Heart left ventricle (tissue), 16 donors: ENCODE results near the gene MACROD1. TPM values are rescaled to one million over a fixed set of nuclear protein-coding genes. Genes with fewer than 3 reads are reported as not detected.

ENCODE experiments used
- ATAC-seq, 4 donors: fragments of 200-7000 bp; cut with Tn5 transposase; one replicate each; pipeline ENCODE4 v1.9.1; 2020 to 2022; ENCODE audit warnings: moderate library complexity in 4 of 4, mild to moderate bottlenecking in 3 of 4, moderate number of reproducible peaks in 1 of 4
- DNase-seq, 5 donors: peaks; one replicate each; pipeline ENCODE4 v3.0.0-alpha.2; 2020
- H3K27ac ChIP-seq, 12 donors: fragments of 200-600 bp; sonication (generic) in 4 of 12; one replicate each; pipeline versions ENCODE4 v1.5.0 to v1.8.0; 2016 to 2022; ENCODE audit warnings: mild to moderate bottlenecking in 2 of 12
- H3K27me3 ChIP-seq, 9 donors: fragments of 200-600 bp; sonication (generic) in 2 of 9; one replicate each; pipeline versions ENCODE4 v1.5.1 to v1.8.0; 2016 to 2022; ENCODE audit warnings: mild to moderate bottlenecking in 3 of 9
- H3K36me3 ChIP-seq, 9 donors: fragments of 200-600 bp; sonication (generic) in 2 of 9; one replicate each; pipeline versions ENCODE4 v1.5.0 to v1.8.0; 2018 to 2022; ENCODE audit warnings: mild to moderate bottlenecking in 2 of 9
- H3K4me1 ChIP-seq, 12 donors: fragments of 200-600 bp; sonication (generic) in 4 of 12; one replicate each; pipeline versions ENCODE4 v1.5.0 to v1.8.0; 2016 to 2022; ENCODE audit warnings: mild to moderate bottlenecking in 3 of 12
- H3K4me3 ChIP-seq, 12 donors: fragments of 200-600 bp; sonication (generic) in 4 of 12; one replicate each; pipeline versions ENCODE4 v1.5.0 to v1.8.0; 2017 to 2022; ENCODE audit warnings: mild to moderate bottlenecking in 9 of 12, moderate library complexity in 4 of 12
- H3K9me3 ChIP-seq, 12 donors: fragments of 200-600 bp; sonication (generic) in 4 of 12; one replicate each; pipeline versions ENCODE4 v1.5.0 to v1.8.0; 2016 to 2022; ENCODE audit warnings: mild to moderate bottlenecking in 1 of 12
- POLR2A ChIP-seq, 2 donors: fragments of 450-650 bp; IDR thresholded peaks; one replicate each; pipeline ENCODE4 v1.6.1; 2017; ENCODE audit warnings: antibody characterized with exemption in 2 of 2, mild to moderate bottlenecking in 2 of 2, moderate library complexity in 2 of 2
- WGBS, 4 donors: extraction: QIAGEN DNeasy Blood & Tissue Kit in 2 of 4; methylation state at CpG; one replicate each; pipeline versions ENCODE4 v1.1.5 to v1.1.7; 2013 to 2018; 5-methylcytosine and 5-hydroxymethylcytosine counted together
- intact Hi-C, 10 donors: fragments of 100-400 bp; cut with DNase I; formaldehyde crosslinking; loops; one replicate each; pipeline versions ENCODE4 v1.11.1 to v1.14.2; 2022
- polyA plus RNA-seq, 2 donors: library from polyadenylated mRNA; stranded (reverse); fragments of 200-250 nt; gene quantifications; one replicate each; pipeline ENCODE4 v1.2.3, GENCODE V29; 2013
- total RNA-seq, 9 donors: library from RNA; depleted of rRNA in 2 of 9; stranded (reverse); fragments of >200 nt in 2 of 9; fragmentation: NEBNext Ultra II Directional in 3 of 9; extraction: Animal tissue kit (Norgen Biotek cat#: 25700) in 3 of 9; gene quantifications; one replicate each; pipeline versions ENCODE4 v1.1.0 to v1.2.4, GENCODE V29; 2016 to 2023
- TF ChIP-seq, protein P1 (sequence below), 12 donors: fragments of 200-600 bp; sonication (generic) in 4 of 12; IDR thresholded peaks; one replicate each; pipeline versions ENCODE4 v1.5.0 to v1.8.0; 2018 to 2022; ENCODE audit warnings: antibody characterized with exemption in 12 of 12, mild to moderate bottlenecking in 5 of 12
- donor health status: ischemic (EF 13 %, LVEDD 7.1; RV severe dilation, severe dysfunction).
- donor health status: healthy with polysubstance abuse.
- donor health status: DM: no; HTN: yes; CAD: no.
- donor health status: DM: no; HTN: no; CAD: no.
- donor health status: ischemic (EF 25% LVEDD 6.9; RV normal size, moderate dysfunction).
- donor health status: ischemic (EF 25% LVEDD 5.7; RV mildly dilated, moderate dysfunction).
- donor health status: healthy.
- donor health status: DM: yes; HTN: yes; CAD: no.
- donor health status: ischemic (EF 35%, LVEDD 5.7; RV mildly dilated, moderate dysfunction).
- donor health status: nonischemic (EF 11% LVEDD 7.7; RV severe dilation, severe dysfunction).
- donor health status: DM: yes; HTN: yes; CAD: no.
- donor health status: PGD.
- donor health status: ischemic (EF 29% LVEDD 5.4; RV normal size, mild dysfunction).
- donor health status: nonischemic (EF 23%, LVEDD 6.1; RV moderate dilation, normal function).

Gene MACROD1
- total and polyA plus RNA-seq, 11 donors, result 48.9 to 287 (median 116) TPM

DNA sequence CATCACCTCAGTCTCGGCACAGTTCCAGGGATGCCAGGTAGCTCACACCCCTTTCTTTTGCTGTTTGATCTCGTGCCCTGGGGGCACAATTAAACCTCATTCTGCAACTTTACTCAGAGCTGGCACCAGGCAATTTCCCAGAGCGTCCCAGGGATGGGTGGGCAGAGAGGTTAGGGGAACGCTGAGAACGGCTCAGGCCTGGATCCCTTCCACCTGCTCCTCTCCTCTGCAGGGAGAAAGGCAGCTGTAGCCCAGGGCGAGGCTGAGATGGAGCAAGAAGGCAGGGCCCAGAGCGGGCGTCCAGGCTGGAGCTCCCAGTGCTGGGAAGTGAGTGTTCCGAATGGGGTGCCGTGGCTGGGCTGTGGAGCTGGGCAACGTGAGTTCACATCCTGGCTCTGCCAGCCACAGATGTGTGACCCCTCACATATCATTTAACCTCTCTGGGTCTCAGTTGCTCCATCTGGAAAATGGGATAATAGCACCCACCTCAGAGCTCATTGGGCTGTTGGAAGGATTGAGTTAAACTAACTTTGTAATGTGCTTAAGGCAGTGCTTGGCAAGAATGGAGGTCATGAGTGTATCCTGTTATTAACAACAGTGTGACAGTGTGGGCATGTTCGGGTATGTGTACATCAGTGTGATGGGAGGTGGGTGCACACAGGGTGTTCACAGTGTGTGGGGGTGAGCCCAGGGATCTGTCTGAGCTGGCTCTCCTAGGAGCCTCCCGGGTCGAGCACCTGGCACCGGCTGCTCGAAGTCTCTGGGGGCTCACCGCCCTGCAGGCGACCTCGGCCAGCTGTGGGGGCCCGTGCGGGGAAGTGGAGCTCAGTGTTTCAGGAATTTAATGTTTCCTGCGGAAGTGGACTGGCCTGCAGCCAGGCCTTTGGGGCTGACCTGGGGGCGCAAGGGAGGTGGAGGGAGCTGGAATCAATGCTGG lies 164.2 kb downstream of the MACROD1 start:
- peak overlapping the region in 1 of 12 donors; percentile 1 for H3K27ac ChIP-seq
- DNase-seq (peak in 2 of 5 donors; percentile 43 to 60), ATAC-seq (peak in 1 of 4 donors; percentile 7)
- H3K36me3 ChIP-seq, result peaks cover 0 to 19% (median 15%) of the 10 kb centered on the region in 9 donors
- peaks cover 0 to 28% (median 0%) of the 10 kb centered on the region in 9 donors for H3K27me3 ChIP-seq
- peaks cover 0 to 43% (median 35%) of the 10 kb centered on the region in 12 donors for H3K4me1 ChIP-seq
- 51 to 70% (median 54%) methylated on average over 13 to 23 of the region's 23 CpGs for WGBS, 4 donors
- intact Hi-C loops, result loop anchor here in 3 of 10 donors (1.0 to 2.0 kb wide), 2 partner anchors 147 kb away; no protein-coding TSS in a partner anchor
- H3K9me3 ChIP-seq, result no peaks in the 10 kb centered on the region
- H3K4me3 ChIP-seq, result peak overlapping the region in 3 of 12 donors; percentile 47 to 60 (median 58)
- TF ChIP-seq POLR2A (IDR thresholded peaks at IDR 0.05), result no peak
- TF ChIP-seq, protein P1, sequence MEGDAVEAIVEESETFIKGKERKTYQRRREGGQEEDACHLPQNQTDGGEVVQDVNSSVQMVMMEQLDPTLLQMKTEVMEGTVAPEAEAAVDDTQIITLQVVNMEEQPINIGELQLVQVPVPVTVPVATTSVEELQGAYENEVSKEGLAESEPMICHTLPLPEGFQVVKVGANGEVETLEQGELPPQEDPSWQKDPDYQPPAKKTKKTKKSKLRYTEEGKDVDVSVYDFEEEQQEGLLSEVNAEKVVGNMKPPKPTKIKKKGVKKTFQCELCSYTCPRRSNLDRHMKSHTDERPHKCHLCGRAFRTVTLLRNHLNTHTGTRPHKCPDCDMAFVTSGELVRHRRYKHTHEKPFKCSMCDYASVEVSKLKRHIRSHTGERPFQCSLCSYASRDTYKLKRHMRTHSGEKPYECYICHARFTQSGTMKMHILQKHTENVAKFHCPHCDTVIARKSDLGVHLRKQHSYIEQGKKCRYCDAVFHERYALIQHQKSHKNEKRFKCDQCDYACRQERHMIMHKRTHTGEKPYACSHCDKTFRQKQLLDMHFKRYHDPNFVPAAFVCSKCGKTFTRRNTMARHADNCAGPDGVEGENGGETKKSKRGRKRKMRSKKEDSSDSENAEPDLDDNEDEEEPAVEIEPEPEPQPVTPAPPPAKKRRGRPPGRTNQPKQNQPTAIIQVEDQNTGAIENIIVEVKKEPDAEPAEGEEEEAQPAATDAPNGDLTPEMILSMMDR (IDR thresholded peaks at IDR 0.05), result no peak

DNA sequence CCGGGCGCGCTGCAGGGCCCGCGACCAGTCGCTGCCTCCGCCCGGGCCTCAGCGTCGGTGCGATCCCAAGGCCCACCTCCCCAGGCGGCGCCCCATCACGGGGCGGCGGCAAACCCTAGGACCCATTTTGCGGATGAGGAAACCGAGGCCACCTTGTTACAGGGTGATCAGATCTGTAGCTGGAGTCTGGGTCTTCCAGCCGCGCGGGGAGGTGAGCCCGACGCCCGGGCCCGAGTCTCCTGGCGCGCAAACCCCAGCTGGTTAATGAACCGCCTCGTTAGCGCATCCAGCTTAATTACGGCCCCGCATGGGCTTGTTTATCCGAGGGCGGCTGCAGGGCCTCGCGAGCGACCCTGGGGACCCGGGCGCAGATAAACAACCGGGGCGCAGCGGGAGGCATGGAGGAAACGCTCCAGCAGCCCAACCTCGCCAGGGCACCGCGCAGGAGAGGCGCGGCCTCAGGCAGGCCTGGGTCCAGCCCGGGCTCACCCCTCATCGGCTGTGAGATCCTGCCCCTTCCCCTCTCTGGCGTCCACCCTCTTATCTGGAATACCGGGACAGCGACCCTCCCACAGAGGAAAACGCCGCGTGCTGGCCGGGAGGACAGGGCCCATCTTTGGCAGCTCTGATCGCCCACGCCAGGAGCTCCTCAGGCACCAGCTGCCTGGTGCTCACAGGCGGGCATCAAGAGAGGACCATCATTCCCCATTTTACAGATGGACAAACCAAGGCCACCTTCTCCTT lies 165.0 kb downstream of the MACROD1 start:
- DNase-seq (no peak), ATAC-seq (no peak)
- Histone ChIP-seq H3K36me3 (peaks cover 0 to 27% (median 22%) of the 10 kb centered on the region in 9 donors), H3K9me3 (no peaks in the 10 kb centered on the region), H3K4me3 (peak overlapping the region; percentile 25 to 60 (median 50)), H3K27ac (peak overlapping the region in 4 of 12 donors; percentile 1 to 47 (median 30)), H3K27me3 (peaks cover 0 to 22% (median 0%) of the 10 kb centered on the region in 9 donors), H3K4me1 (peaks cover 0 to 43% (median 35%) of the 10 kb centered on the region in 12 donors)
- 24 to 42% (median 35%) methylated on average over 40 to 60 of the region's 60 CpGs for WGBS, 4 donors
- no peak for TF ChIP-seq POLR2A (IDR thresholded peaks at IDR 0.05)
- TF ChIP-seq, protein P1 (IDR thresholded peaks at IDR 0.05), result peak in 2 of 12 donors; percentile 4 to 27
- intact Hi-C loops, result loop anchor here in 8 of 10 donors (1.0 to 2.0 kb wide), 3 partner anchors 147 to 150 kb away; no protein-coding TSS in a partner anchor

DNA sequence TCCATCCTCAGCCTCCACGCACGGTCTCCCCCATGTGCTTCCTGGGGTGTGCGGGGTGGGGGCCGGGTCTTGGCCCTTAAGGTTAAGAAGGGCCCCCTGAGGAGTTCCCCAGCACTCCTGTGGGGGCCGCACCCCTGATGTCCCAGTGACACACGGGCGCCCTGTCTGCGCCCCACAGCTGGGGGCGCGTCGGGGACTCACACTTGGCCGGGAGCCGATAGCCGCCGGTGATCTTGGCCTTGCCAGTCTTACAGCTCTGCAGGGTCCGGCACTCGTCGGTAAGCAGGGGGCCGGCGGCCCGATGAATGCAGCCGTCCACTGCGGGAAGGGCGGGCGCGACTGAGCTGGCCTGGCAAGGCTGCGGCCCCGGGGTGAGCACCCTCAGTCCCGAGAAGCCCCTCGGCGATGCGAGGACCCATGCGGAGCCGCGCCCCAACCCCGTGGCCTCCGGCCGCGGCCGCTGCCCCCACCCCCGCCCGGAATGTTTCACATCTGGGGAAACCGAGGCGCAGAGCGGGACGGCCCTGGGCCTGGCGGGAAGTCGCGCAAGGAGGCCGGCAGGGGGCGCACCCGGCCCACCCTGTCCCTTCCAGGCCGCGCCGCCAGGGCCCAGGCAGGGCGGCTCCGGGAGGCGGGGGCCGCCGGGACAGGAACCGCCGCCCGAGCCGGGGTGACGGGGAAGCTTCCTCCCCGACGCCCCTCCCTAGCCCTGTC lies 165.7 kb downstream of the MACROD1 start:
- H3K4me1 ChIP-seq, result peaks cover 0 to 43% (median 35%) of the 10 kb centered on the region in 12 donors
- DNase-seq, result peak; percentile 67 to 88 (median 78)
- peaks cover 0 to 21% (median 0%) of the 10 kb centered on the region in 9 donors for H3K27me3 ChIP-seq
- peak; percentile 46 to 87 (median 78) for ATAC-seq
- peaks cover 0 to 34% (median 28%) of the 10 kb centered on the region in 9 donors for H3K36me3 ChIP-seq
- TF ChIP-seq POLR2A (IDR thresholded peaks at IDR 0.05), result peak in 1 of 2 donors; percentile 16
- TF ChIP-seq, protein P1 (IDR thresholded peaks at IDR 0.05), result peak; percentile 70 to 91 (median 82)
- H3K4me3 ChIP-seq, result peak overlapping the region; percentile 25 to 60 (median 50)
- 4 to 24% (median 7%) methylated on average over 6 to 67 of the region's 67 CpGs for WGBS, 4 donors
- H3K27ac ChIP-seq, result peak overlapping the region in 3 of 12 donors; percentile 28 to 47 (median 32)
- H3K9me3 ChIP-seq, result no peaks in the 10 kb centered on the region
- intact Hi-C loops, result loop anchor here in 7 of 10 donors (1.0 to 2.0 kb wide), 3 partner anchors 148 to 151 kb away; no protein-coding TSS in a partner anchor
